A673 (cell line): ENCODE results near the gene CHIT1. TPM values are rescaled to one million over a fixed set of nuclear protein-coding genes. Genes with fewer than 3 reads are reported as not detected.

ENCODE experiments used
- BruUV-seq: library from RNA; stranded (reverse); fragments of 400-500 nt; replicated peaks from 2 replicates; lab custom pipeline; 2021; lab: Mats Ljungman, UMichigan
- CTCF ChIA-PET: fragments of 300-600 bp; sonication (Branson Sonifier 250); formaldehyde crosslinking; loops from one replicate; lab custom pipeline; 2022; ENCODE audit warnings: antibody characterized with exemption; lab: Charles Lee
- POLR2A ChIA-PET: fragments of 300-600 bp; sonication (Branson Sonifier 250); formaldehyde crosslinking; loops from one replicate; lab custom pipeline; 2022; ENCODE audit warnings: antibody characterized with exemption; ENCODE audit not compliant: low non-redundant PET; lab: Charles Lee
- DNase-seq: peaks from one replicate; pipeline ENCODE4 v3.0.0-alpha.2; 2015; ENCODE audit warnings: low spot score
- H3K27ac ChIP-seq: fragments of 200-600 bp; sonication (generic); 2 replicates; pipeline ENCODE4 v1.5.1; 2016; ENCODE audit warnings: mixed run types, low read depth, mild to moderate bottlenecking, mixed read lengths, antibody characterized with exemption, low read length; ENCODE audit not compliant: poor library complexity, severe bottlenecking
- H3K27me3 ChIP-seq: fragments of 200-600 bp; sonication (generic); replicated peaks from 2 replicates; pipeline ENCODE4 v1.6.1; 2017; ENCODE audit warnings: mixed run types, low read depth, mild to moderate bottlenecking, mixed read lengths, antibody characterized with exemption, low read length; ENCODE audit not compliant: insufficient read depth, poor library complexity
- H3K36me3 ChIP-seq: fragments of 200-600 bp; sonication (generic); 2 replicates; pipeline ENCODE4 v1.6.1; 2016; ENCODE audit warnings: mixed run types, mild to moderate bottlenecking, mixed read lengths, antibody characterized with exemption, low read length; ENCODE audit not compliant: insufficient read depth, poor library complexity, severe bottlenecking
- H3K4me1 ChIP-seq: fragments of 200-600 bp; sonication (generic); 2 replicates; pipeline ENCODE4 v1.6.1; 2017; ENCODE audit warnings: mixed run types, mild to moderate bottlenecking, mixed read lengths, antibody characterized with exemption, low read length; ENCODE audit not compliant: insufficient read depth, poor library complexity, severe bottlenecking
- H3K4me3 ChIP-seq: fragments of 200-600 bp; sonication (generic); 2 replicates; pipeline ENCODE4 v1.5.1; 2016; ENCODE audit warnings: low read depth, mixed run types, mild to moderate bottlenecking, mixed read lengths, low read length; ENCODE audit not compliant: poor library complexity, severe bottlenecking
- H3K9me3 ChIP-seq: fragments of 200-600 bp; sonication (generic); 2 replicates; pipeline ENCODE4 v1.6.1; 2016; ENCODE audit warnings: mixed run types, low read depth, mild to moderate bottlenecking, mixed read lengths, antibody characterized with exemption, low read length; ENCODE audit not compliant: poor library complexity, severe bottlenecking
- CTCF ChIP-seq: fragments of 300-800, 200-600 bp; sonication (generic); conservative IDR thresholded peaks from 2 replicates; pipeline ENCODE4 v1.5.1; 2017; ENCODE audit warnings: low read depth, mild to moderate bottlenecking, antibody characterized with exemption, low read length, moderate library complexity, mixed read lengths
- EZH2 ChIP-seq: fragments of 200-600 bp; sonication (generic); IDR thresholded peaks from 2 replicates; pipeline ENCODE4 v1.6.1; 2017; ENCODE audit warnings: borderline replicate concordance, low read depth, mild to moderate bottlenecking, mixed read lengths, antibody characterized with exemption, low read length; ENCODE audit not compliant: poor library complexity, severe bottlenecking
- intact Hi-C: fragments of 100-400 bp; cut with micrococcal nuclease; formaldehyde crosslinking; loops from one replicate; pipeline ENCODE4 v1.10.0; 2022; ENCODE audit not compliant: unreplicated experiment
- total RNA-seq: library from RNA; stranded (reverse); gene quantifications from 2 replicates; pipeline ENCODE4 v1.2.3, GENCODE V29; 2021

The CHIT1 gene
- total RNA-seq, 1 experiment from 2014 or later: not detected

GRCh38 chr1:203173566-203173965 is 55.9 kb downstream of the CHIT1 start:
- peak; percentile 60 for DNase-seq
- Histone ChIP-seq H3K36me3 (no peaks in the 10 kb centered on the region), H3K4me1 (peaks cover 5% of the 10 kb centered on the region), H3K27ac (no peak overlapping the region), H3K4me3 (no peak overlapping the region), H3K9me3 (no peaks in the 10 kb centered on the region), H3K27me3 (no peaks in the 10 kb centered on the region)
- CTCF ChIA-PET: interaction anchor here (1.5 kb wide), 1 partner anchor 56 kb away, joined by 6 read pairs; no protein-coding TSS in a partner anchor
- TF ChIP-seq EZH2: no peak
- TF ChIP-seq CTCF: no peak
- intact Hi-C loops: loop anchor here (5.0 kb wide), 1 partner anchor 56 kb away; no protein-coding TSS in a partner anchor
- POLR2A ChIA-PET: no interaction called here
- no TSS peak for BruUV-seq

GRCh38 chr1:203173011-203173555 is 56.4 kb downstream of the CHIT1 start:
- ChIA-PET POLR2A (no interaction called here), CTCF (interaction anchor here (1.5 to 2.5 kb wide), 2 partner anchors 55 to 134 kb away, joined by 6 to 23 read pairs; no protein-coding TSS in a partner anchor)
- no peaks in the 10 kb centered on the region for H3K36me3 ChIP-seq
- no TSS peak for BruUV-seq
- H3K9me3 ChIP-seq: no peaks in the 10 kb centered on the region
- TF ChIP-seq CTCF: no peak
- TF ChIP-seq EZH2: no peak
- no peak overlapping the region for H3K27ac ChIP-seq
- peaks cover 5% of the 10 kb centered on the region for H3K4me1 ChIP-seq
- H3K4me3 ChIP-seq: no peak overlapping the region
- H3K27me3 ChIP-seq: no peaks in the 10 kb centered on the region
- intact Hi-C loops: loop anchor here (5.0 kb wide), 1 partner anchor 56 kb away; no protein-coding TSS in a partner anchor
- no peak for DNase-seq

DNA sequence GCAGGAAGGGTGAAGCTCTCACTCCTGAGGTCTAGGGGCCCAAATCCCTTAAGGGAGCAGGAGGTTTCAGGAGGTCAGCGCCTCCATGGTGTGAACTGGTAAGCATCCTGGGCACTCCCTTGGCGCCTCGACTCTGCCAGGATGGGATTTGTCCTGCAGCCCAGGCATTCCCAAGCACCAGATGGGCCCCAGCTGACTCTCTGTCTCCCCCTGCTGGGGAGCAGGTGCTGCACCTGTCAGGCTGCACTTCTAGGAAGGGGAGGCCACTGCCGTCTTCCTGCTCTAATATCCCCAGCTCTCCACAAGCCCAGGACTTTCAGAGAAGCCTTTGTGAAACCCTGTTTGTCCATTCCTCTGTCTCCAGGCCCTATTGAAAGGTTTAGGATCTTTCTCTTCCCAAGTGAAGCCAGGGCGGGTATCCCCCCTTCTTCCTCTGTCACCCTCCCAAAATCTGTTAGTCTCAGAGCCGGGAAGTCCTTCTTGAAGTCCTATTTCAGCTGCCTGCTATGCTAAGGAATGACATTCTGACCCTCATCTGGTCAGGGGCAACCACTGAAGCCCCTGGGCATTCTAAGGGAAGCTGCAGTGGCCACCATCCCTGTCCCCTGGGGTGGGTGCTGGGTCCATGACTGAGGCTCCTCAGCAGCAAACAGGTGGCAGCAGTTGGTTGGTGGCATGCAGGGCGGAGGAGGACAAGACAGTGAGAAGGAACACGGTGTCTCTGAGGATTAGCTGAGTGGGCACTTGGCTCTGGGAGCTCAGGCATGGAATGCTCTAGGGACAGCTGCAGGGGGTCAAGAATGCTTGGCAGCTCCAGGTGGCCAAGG is 57.1 kb downstream of the CHIT1 start:
- no peaks in the 10 kb centered on the region for H3K27me3 ChIP-seq
- H3K36me3 ChIP-seq: no peaks in the 10 kb centered on the region
- no TSS peak for BruUV-seq
- H3K4me3 ChIP-seq: no peak overlapping the region
- peak; percentile 73 for DNase-seq
- H3K27ac ChIP-seq: no peak overlapping the region
- H3K9me3 ChIP-seq: no peaks in the 10 kb centered on the region
- peak; percentile 90 for TF ChIP-seq CTCF
- no peak for TF ChIP-seq EZH2
- intact Hi-C loops: loop anchor here (1.0 to 5.0 kb wide), 2 partner anchors 55 to 133 kb away; no protein-coding TSS in a partner anchor
- H3K4me1 ChIP-seq: peaks cover 5% of the 10 kb centered on the region
- ChIA-PET CTCF (interaction anchor here (0.8 to 2.5 kb wide), 4 partner anchors 43 to 133 kb away, joined by 3 to 23 read pairs (median 4); no protein-coding TSS in a partner anchor), POLR2A (no interaction called here)
